MV-4-11 (cell line): ENCODE measurements around the gene LIX1.
"Not testable (repeated sequence)": the region's sequence is repeated elsewhere in the genome, so short reads cannot be mapped to it uniquely, and the experiment has no call there.

Experiments
- DNase-seq: peaks from one replicate; lab custom pipeline; 2025; lab: John Stamatoyannopoulos, UW

The LIX1 gene

GRCh38 chr5:97101189-97101910 lies 41.1 kb downstream of the LIX1 start:
- DNase-seq, result no peak

- no peak for DNase-seq
These were observed 41.9 kb downstream of the LIX1 start for GRCh38 chr5:97100476-97100875.

DNA sequence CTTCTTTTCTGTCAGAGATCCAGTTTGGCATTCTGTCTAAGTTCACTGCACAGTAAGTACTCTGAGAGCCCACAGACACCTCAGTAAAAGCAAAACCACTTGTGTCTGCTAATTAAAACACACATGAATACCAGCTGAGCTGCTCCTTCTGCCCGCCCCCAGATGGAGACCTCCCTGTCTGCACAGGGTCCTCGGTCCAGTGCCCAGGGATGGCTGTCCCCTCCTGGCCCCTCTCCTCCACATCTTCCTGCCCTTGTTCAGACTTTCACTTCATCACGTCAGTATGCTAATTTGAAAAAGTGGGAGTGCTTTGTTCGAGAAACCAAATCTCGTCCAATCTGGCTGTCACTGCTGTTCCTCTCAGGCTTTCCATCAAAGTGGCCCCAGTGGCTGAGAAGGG lies 43.5 kb downstream of the LIX1 start:
- no peak for DNase-seq

DNA sequence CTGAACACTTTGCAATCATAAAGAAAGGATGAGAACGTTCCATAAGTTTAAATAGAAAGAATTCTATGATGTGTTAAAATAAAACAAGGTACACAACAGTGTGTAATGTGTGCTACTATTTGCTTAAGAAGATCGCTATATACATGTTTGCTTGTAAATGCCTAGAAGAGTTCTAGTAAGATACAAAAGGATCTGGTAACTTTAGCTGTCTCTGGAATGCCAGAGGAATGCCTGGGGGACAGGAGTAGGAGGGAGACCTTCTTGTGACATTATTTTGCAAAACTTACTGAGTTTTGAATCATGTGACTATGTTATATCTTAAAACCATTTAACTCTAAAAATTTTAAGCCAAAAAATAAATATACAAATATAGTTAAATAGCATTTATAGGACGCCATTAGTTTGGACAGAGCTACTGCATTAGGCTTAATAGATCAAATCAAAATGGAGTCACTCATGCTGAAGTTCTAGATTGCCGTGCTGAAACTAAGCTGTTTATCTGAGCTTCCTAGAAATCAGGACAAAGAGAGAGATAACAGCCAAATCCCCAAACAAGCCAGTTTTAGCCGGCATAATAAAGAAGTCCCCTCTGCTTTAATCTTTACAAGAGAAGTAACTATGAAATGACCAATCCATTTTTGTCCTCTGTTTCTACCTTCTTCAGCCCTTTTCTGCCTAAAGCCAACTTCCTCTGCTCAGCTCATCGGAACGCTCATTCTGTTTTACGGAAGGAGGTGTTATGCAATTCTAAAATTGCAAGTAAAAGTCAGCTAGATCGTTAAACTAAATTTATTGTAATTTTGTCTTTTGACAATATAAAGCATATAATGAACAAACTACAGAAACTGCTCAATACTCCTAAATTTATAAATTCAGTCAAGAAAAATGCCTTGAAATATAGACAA lies 44.8 kb downstream of the LIX1 start:
- peak; percentile 65 for DNase-seq

GRCh38 chr5:97096846-97097245 lies 45.6 kb downstream of the LIX1 start:
- no peak for DNase-seq

- no peak for DNase-seq
These were observed 46.2 kb downstream of the LIX1 start for GRCh38 chr5:97096191-97096590.

GRCh38 chr5:97095318-97095732 lies 47.1 kb downstream of the LIX1 start:
- DNase-seq, result no peak

DNA sequence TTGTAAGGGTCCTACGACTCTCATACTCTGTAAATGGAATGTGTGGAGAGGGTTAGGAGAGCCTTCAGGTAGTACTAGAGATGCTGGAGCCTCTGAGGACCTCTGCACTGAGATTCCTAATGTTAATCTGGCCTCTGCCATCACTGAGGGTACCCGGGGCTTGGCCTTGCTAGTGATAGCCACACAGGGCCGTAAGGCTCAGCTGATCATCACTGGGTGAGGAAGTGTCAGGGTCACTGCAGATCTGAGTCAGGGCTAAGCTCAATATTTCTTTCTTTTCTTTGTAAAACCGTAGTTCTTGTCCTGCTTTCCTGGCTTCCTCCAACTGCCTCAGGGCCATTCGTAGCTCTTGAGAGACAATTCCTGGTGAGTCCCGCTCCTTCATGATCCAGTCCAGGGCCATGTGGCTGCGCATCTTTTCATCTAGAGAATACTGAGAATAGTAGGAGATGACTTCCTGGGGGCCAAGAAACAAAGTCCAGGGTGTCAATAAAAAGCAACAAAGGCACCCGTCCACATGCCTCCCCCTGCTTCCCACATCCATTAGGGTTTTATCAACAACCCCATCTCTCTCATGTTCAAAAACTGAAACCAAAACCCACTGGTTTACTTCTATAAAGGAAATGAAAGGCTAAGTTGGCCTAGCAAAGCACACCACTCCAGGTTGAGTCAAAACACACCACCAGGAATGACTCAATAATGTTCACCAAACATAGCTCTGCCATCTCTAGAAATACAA lies 47.7 kb downstream of the LIX1 start:
- peak; percentile 70 for DNase-seq

DNA sequence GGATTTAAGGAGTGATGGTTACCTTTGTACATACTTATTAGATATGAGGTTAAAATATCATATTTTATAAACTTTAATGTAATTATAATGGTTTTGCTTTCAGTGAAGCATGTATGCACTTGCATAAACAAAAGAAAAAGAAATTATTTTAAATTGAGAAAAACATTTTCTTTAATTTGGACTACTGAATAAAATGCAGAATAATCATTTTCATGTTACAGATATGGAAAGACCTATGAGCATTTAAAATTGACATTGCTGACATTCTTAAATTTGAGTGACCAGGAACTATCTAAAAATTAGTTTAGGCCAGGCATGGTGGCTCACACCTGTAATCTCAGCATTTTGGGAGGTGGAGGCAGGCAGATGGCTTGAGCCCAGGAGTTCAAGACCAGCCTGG lies 49.2 kb downstream of the LIX1 start:
- no peak for DNase-seq

DNA sequence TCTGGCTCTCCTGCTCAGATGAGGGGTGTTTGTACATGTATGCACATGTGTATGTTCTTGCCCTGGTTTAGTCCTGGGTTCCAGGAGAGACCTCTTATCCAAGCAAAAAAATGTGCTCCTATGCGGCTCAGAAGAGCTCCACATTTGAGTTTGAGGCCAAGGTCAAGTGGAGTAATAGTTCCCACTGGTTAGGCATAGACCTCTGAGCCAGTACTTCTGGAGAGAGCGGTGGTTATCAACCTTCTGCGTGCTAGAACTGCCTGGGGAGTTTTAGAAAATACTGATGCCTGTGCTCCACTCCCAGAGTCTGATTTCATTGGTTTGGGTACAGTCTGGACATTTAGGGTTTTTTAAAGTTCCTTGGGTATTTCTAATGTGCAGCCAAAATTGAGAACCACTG lies 51.5 kb downstream of the LIX1 start:
- DNase-seq, result no peak

DNA sequence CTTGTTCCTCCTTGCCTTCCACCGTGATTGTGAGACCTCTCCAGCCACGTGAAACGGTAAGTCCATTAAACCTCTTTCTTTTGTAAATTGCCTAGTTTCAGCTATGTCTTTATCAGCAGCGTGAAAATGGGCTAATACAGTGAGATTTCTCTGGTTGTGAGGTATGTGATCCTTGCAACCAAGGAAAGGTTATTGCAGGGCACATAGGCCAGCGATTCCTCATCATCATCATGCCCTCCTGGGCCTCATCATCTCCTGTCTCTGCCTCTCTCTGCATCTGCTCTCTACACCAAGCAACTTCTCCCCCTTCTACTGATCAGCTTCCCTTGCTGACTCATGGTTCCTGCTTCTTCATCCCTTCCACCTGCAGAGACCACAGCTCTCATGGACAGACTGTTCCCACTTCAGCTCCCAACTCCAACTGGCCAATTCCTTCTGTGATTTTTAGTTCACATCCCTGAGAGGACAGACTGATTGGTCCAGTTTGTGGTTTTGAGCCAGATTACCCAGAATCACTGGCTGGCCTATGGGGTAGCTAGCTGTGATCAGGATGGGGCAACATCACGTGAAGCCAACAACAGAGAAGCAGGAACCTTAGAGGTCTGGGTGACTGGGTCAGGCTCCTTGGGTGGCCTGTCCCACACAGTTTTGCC lies 53.1 kb downstream of the LIX1 start:
- no peak for DNase-seq

DNA sequence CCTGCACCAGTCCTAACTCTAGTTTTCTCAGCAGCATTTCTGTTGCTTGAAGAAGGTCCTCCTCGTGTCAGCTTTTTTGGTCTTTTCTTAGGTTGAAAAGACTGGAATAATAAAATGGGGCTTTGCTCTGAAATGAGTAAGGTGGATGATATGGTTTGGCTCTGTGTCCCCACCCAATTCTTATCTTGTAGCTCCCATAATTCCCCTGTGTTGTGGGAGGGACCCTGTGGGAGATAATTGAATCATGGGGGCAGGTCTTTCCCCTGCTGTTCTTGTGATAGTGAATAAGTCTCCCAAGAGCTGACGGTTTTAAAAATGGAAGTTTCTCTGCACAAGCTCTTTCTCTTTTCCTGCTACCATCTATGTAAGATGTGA lies 53.6 kb downstream of the LIX1 start:
- no peak for DNase-seq

GRCh38 chr5:97087138-97087537 lies 55.3 kb downstream of the LIX1 start:
- no peak for DNase-seq

DNA sequence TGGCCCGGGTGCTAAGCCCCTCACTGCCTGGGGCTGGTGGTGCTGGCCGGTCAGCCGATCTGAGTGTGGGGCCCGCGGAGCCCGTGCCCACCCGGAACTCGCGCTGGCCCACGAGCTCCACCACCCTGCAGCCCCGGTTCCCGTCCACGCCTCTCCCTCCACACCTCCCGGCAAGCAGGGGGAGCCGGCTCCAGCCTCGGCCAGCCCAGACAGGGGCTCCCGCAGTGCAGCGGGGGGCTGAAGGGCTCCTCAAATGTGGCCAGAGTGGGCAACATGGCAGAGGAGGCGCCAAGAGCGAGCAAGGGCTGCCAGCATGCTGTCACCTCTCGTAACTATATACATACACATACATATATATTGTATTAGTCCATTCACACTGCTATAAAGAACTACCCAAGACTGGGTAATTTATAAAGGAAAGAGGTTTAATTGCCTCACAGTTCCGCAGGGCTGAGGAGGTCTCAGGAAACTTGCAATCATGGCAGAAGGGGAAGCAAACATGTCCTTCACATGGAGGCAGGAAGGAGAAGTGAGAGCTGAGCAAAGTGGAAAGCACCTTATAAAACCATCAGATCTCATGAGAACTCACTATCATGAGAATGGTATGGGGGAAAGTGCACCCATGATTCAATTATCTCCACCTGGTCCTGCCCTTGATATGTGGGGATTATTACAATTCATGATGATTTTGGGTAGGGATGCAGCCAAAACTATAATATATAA lies 56.8 kb downstream of the LIX1 start:
- DNase-seq, result peak; percentile 70

DNA sequence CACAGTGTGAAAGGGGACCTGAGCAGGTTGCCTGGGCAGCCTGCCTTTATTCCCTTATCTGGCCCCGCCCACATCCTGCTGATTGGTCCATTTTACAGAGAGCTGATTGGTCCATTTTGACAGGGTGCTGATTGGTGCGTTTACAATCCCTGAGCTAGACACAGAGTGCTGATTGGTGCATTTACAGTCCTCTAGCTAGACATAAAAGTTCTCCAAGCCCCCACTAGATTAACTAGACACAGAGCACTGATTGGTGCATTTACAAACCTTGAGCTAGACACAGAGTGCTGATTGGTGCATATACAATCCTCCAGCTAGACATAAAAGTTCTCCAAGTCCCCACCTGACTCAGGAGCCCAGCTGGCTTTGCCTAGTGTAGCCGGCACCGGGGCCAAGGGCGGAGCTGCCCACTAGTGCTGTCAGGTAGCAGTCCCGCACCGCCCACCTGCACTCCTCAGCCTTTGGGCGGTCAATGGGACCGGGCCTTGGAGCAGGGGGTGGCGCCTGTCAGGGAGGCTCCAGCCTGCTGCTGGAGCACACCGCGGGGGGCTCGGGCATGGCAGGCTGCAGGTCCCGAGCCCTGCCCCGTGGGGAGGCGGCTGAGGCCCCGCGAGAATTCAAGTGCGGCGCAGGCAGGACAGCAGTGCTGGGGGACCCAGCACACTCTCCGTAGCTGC lies 57.5 kb downstream of the LIX1 start:
- not testable (repeated sequence) for DNase-seq

- DNase-seq, result peak; percentile 46
These were observed 63.3 kb downstream of the LIX1 start for GRCh38 chr5:97078958-97079743.

DNA sequence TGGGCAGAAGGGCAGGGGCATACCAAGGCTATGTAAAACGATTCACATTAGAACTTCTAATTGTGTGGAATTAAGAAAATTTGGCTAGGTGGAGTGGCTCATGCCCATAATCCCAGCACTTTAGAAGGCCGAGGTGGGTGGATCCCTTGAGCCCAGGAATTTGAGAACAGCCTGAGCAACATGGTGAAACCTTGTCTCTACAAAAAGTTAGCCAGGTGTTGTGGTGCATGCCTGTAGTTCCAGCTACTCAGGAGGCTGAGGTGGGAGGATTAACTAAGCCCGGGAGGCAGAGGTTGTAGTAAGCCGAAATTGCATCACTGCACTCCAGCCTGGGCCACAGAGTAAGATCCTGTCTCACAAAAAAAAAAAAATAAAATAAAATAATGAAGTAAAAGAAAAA lies 65.2 kb downstream of the LIX1 start:
- DNase-seq, result no peak

- no peak for DNase-seq
These were observed 66.3 kb downstream of the LIX1 start for GRCh38 chr5:97076098-97076497.

- no peak for DNase-seq
These were observed 66.8 kb downstream of the LIX1 start for GRCh38 chr5:97075649-97076048.

DNA sequence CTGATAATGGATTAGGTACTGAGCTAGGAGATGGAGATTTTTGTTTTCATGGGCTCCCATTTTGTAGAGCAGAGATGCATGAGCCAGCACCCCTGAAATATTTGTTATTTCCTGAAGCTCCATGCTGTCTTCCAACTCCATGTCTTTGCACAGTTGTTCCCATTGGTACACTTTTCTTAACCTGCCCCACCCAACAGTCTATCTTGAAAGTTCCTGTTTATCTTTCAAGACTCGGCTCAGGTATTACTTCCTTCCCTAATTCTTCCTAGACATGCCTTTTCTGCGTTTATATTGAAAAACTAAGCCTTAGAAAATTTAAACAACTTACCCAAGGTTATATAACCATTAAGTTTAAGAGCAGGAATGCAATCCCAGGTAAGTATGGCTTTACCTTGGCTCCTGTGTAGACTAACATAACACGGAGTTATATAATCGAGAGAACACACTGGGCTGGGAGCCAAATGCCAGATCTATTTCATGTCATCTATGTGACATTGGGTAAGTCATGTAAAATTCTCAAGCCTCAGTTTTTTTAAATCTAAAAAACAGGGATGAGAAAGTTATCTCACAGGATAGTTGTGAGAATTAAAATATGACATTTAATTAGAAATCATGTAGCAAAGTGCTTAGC lies 67.4 kb downstream of the LIX1 start:
- no peak for DNase-seq
